ENCODE data around the gene C8A. TPM values are rescaled to one million over a fixed set of nuclear protein-coding genes. Genes with fewer than 3 reads are reported as not detected.

Gene C8A
- total RNA-seq, 1 experiment from 2014 or later: not detected

GRCh38 chr1:56933606-56934005 lies 79.0 kb downstream of the C8A start:
- Histone ChIP-seq H3K79me1 (ENCODE audit: insufficient read depth, low read depth, low read length, poor library complexity, severe bottlenecking) (no peaks in the 10 kb centered on the region), H3K14ac (ENCODE audit: insufficient read depth, low read length) (no peak overlapping the region), H2AFZ (ENCODE audit: low read length) (no peak overlapping the region), H4K91ac (ENCODE audit: insufficient read length, low read depth, low read length) (no peak overlapping the region), H4K8ac (replicated peaks; ENCODE audit: insufficient read length, low read depth, low read length) (no peak overlapping the region), H3K4me2 (ENCODE audit: insufficient read depth, insufficient read length, low read length) (no peak overlapping the region), H3K18ac (ENCODE audit: insufficient read length, low read depth, low read length) (no peak overlapping the region), H2BK5ac (ENCODE audit: insufficient read length, low read length) (no peak overlapping the region), H3K23ac (ENCODE audit: insufficient read length, low read depth, low read length) (no peak overlapping the region), H3K23me2 (ENCODE audit: insufficient read length, low read depth, low read length, poor library complexity, severe bottlenecking) (no peaks in the 10 kb centered on the region), H2BK120ac (ENCODE audit: low read depth, low read length, poor library complexity, severe bottlenecking) (no peak overlapping the region), H3K9me3 (ENCODE audit: control insufficient read depth, low read depth, low read length) (no peaks in the 10 kb centered on the region), H3K27ac (ENCODE audit: insufficient read length, low read depth, low read length) (no peak overlapping the region), H2BK20ac (ENCODE audit: low read depth, low read length, poor library complexity, severe bottlenecking) (no peak overlapping the region), H3K56ac (ENCODE audit: insufficient read length, low read depth, low read length) (no peak overlapping the region), H3K79me2 (ENCODE audit: insufficient read depth, low read length) (no peaks in the 10 kb centered on the region), H2BK15ac (ENCODE audit: low read depth, low read length) (no peak overlapping the region), H2AK5ac (ENCODE audit: insufficient read length, low read length) (no peak overlapping the region), H3K4ac (ENCODE audit: low read depth, low read length) (no peak overlapping the region), H3K27me3 (ENCODE audit: insufficient read depth, low read length) (no peaks in the 10 kb centered on the region), H4K5ac (ENCODE audit: insufficient read length, low read depth, low read length) (no peak overlapping the region), H3K4me1 (ENCODE audit: insufficient read depth, low read length) (peaks cover 2% of the 10 kb centered on the region; the same call in 1 of the 2 replicates), H2BK12ac (ENCODE audit: insufficient read length, low read depth, low read length) (no peak overlapping the region), H4K20me1 (ENCODE audit: control insufficient read depth, insufficient read depth, insufficient read length) (no peaks in the 10 kb centered on the region), H3T11ph (ENCODE audit: low read length) (no peak overlapping the region), H3K9ac (ENCODE audit: extremely low read depth, insufficient read length, low read length) (no peak overlapping the region)
- H3K36me3 Mint-ChIP-seq (ENCODE audit: insufficient read depth in 1 of 3, low read depth in 3 of 3): 0 out of 7 replicates have a peak, but pooled peaks cover 0 to 2% (median 0%) of the 10 kb centered on the region in 3 experiments
- peaks cover 56% of the 10 kb centered on the region for H3K27me3 Mint-ChIP-seq (ENCODE audit: low read depth)
- no peak for DNase-seq
- H3K9me3 Mint-ChIP-seq: peaks cover 0 to 2% of the 10 kb centered on the region in 2 experiments; a peak in 1 of 5 replicates
- peaks cover 22 to 31% of the 10 kb centered on the region in 2 experiments for H3K4me1 Mint-ChIP-seq
- TF ChIP-seq CTCF (conservative IDR thresholded peaks at IDR 0.05): no peak
- WGBS (ENCODE audit: extremely low coverage, insufficient read length, low lambda C conversion rate): no CpG with 5 or more reads among the region's 2 CpGs
- H3K4me3 Mint-ChIP-seq: no peak overlapping the region
- H3K27ac Mint-ChIP-seq: no peak overlapping the region

Data from H9 (cell line).